Stimulated activated naive CD8-positive, alpha-beta T cell treated with anti-CD3 and anti-CD28 coated beads, Interleukin-15, Interleukin-2, amounts not matched to agents 100 ng/mL and 50 ng/mL, for 24 hours (primary cell): Measurements from ENCODE around the gene SLC9A7.
"Not testable (repeated sequence)": the region's sequence is repeated elsewhere in the genome, so short reads cannot be mapped to it uniquely, and the experiment has no call there.

Source experiments
- H3K27ac Mint-ChIP-seq: one replicate; pipeline ENCODE4 v1.8.0; 2021; ENCODE audit warnings: mild to moderate bottlenecking, mixed read lengths
- H3K27me3 Mint-ChIP-seq: one replicate; pipeline ENCODE4 v1.8.0; 2021; ENCODE audit warnings: mixed read lengths
- H3K36me3 Mint-ChIP-seq: one replicate; pipeline ENCODE4 v1.8.0; 2021; ENCODE audit warnings: low read depth, mixed read lengths
- H3K4me1 Mint-ChIP-seq: one replicate; pipeline ENCODE4 v1.8.0; 2021; ENCODE audit warnings: low read depth, mixed read lengths
- H3K4me3 Mint-ChIP-seq: one replicate; pipeline ENCODE4 v1.8.0; 2021; ENCODE audit warnings: mild to moderate bottlenecking, mixed read lengths
- H3K9me3 Mint-ChIP-seq: one replicate; pipeline ENCODE4 v1.8.0; 2021; ENCODE audit warnings: mixed read lengths

Gene SLC9A7

DNA sequence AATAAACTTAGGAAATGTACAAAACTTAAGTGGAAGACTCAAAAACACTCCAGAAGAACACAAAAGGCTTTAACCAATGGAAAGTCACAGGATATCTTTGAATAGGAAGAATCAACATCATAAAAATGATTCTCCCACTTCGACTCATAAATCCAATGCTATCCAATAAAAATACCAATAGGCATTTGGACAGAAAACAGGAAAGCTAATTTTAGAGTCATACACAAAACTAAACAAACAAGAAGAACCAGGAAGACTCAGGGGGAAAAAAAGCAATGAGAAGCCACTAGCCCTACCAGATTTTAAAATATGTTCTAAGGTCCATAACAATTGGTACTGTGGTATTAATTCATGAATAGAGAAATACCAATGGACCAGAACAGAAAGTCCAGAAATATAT lies 28.2 kb downstream of the SLC9A7 start:
- peaks cover 2% of the 10 kb centered on the region for H3K9me3 Mint-ChIP-seq
- H3K4me1 Mint-ChIP-seq = peaks cover 24% of the 10 kb centered on the region
- H3K27ac Mint-ChIP-seq = no peak overlapping the region
- H3K27me3 Mint-ChIP-seq = no peaks in the 10 kb centered on the region
- H3K36me3 Mint-ChIP-seq = no peaks in the 10 kb centered on the region
- H3K4me3 Mint-ChIP-seq = no peak overlapping the region

DNA sequence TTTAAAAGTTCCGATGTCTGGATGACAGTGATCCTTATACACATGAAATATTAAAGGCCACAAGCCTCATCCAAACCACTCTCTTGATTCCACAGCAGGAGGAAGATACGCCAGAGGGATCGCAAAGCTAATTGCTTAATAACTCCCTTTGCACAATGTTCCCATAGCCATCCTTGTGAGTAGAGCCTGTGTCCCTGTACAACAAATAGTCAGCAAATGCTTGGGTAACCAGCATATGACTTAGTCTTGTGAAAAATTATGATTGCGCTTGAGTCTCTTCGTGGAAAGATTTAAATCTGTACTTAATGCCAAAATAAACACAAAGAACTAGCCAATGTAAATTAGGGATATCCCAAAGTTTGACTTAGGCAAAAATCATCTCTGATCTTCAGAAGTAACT lies 31.5 kb downstream of the SLC9A7 start:
- Mint-ChIP-seq H3K27ac (no peak overlapping the region), H3K36me3 (peaks cover 6% of the 10 kb centered on the region), H3K27me3 (no peaks in the 10 kb centered on the region), H3K4me1 (peaks cover 21% of the 10 kb centered on the region), H3K4me3 (no peak overlapping the region), H3K9me3 (no peaks in the 10 kb centered on the region)

DNA sequence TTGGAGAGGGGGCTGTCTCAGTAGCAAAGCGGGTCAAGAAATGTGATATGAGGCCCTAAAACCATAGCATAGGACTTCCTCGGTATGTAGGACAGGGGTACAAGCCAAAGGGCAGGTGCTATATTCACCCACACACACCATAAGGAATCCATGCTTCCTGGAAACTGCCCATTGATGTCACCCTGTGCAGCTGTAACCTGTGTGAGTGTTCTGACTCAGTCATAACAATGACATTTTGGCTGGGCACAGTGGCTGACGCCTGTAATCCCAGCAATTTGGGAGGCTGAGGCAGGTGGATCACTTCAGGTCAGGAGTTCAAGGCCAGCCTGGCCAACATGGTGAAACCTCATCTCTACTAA lies 35.4 kb downstream of the SLC9A7 start:
- not testable (repeated sequence) for H3K27me3 Mint-ChIP-seq, H3K9me3 Mint-ChIP-seq, H3K36me3 Mint-ChIP-seq, H3K4me3 Mint-ChIP-seq
- Mint-ChIP-seq H3K27ac (peak overlapping the region; percentile 40), H3K4me1 (peaks cover 42% of the 10 kb centered on the region)

DNA sequence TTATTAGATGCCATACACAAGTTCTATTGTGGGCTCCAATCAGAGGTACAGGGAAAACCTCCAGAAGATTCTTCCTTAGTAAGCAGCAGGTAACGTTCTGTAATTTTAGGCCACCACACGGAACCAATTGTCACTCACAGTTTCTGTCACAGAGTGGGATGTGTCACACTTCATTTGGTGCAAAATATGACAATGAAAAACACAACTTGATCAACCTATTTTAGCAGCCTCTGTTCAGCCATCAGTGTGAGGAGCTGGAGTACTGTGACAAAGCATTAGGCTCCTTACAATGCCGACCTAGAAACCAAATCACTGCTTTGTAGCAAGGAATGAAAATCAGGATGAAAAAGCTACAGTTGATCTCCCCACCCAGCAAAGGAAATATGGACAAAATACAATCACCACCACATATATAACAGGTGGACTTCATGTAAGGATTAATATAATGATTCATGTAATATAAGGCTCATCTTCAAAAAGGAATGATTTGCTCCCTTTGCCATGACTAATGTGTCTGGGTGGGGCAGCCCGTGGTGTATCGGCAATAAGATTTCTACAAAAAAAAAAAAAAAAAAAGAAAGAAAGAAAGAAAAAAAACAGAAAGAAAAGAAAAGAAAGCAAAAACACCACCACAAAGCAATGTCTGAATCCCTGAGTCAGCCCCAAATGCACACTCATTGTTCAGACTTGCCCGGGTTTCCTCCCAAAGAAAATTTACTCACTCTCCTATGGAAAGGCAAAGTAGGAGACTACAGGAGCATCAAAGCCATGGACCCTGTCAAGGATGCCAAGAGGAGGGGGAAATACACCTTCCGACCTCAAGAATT lies 36.0 kb downstream of the SLC9A7 start:
- H3K4me1 Mint-ChIP-seq = peaks cover 43% of the 10 kb centered on the region
- no peaks in the 10 kb centered on the region for H3K27me3 Mint-ChIP-seq
- peaks cover 6% of the 10 kb centered on the region for H3K36me3 Mint-ChIP-seq
- no peak overlapping the region for H3K4me3 Mint-ChIP-seq
- peak overlapping the region; percentile 40 for H3K27ac Mint-ChIP-seq
- no peaks in the 10 kb centered on the region for H3K9me3 Mint-ChIP-seq

DNA sequence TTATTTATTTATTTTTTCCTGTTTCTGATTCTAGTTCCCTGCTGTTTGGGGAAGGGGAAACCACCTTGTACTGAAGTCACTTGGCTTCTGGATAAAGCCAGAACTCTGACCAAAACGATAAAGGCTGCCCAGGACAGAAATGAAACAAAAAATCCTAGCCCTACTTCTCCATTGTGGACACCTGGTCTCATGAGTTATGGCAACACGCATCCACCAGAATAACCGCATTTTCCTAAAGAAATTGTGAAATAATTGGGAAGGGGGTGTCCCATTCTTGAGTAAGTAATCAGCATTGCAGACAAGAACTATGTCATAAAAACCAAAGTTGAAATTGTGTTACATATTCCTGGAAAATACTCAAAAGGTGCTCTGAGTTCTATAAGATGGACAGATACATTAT lies 42.1 kb downstream of the SLC9A7 start:
- H3K4me1 Mint-ChIP-seq = peaks cover 72% of the 10 kb centered on the region
- no peaks in the 10 kb centered on the region for H3K9me3 Mint-ChIP-seq
- peaks cover 2% of the 10 kb centered on the region for H3K36me3 Mint-ChIP-seq
- no peak overlapping the region for H3K27ac Mint-ChIP-seq
- H3K4me3 Mint-ChIP-seq = no peak overlapping the region
- H3K27me3 Mint-ChIP-seq = no peaks in the 10 kb centered on the region

DNA sequence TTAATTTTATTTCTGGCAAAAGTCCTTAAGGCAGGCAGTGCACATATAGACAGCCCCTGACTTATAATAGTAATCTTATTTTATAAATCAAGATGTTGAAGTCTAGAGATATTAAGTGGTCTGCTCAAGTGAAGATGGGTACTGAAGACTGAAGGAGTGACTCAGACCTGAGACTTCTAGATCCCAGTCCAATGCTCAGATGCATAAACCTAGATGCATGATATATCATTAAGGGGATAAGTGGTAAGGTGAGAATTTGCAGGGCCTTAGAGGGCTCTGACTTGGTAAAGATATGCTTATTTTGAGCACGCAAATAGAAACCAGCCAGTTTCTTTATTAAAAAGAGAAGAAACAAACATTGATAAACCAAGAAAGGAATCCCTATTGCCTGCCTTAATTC lies 42.9 kb downstream of the SLC9A7 start:
- peaks cover 76% of the 10 kb centered on the region for H3K4me1 Mint-ChIP-seq
- H3K4me3 Mint-ChIP-seq = no peak overlapping the region
- H3K36me3 Mint-ChIP-seq = peaks cover 5% of the 10 kb centered on the region
- peak overlapping the region; percentile 65 for H3K27ac Mint-ChIP-seq
- no peaks in the 10 kb centered on the region for H3K27me3 Mint-ChIP-seq
- no peaks in the 10 kb centered on the region for H3K9me3 Mint-ChIP-seq

DNA sequence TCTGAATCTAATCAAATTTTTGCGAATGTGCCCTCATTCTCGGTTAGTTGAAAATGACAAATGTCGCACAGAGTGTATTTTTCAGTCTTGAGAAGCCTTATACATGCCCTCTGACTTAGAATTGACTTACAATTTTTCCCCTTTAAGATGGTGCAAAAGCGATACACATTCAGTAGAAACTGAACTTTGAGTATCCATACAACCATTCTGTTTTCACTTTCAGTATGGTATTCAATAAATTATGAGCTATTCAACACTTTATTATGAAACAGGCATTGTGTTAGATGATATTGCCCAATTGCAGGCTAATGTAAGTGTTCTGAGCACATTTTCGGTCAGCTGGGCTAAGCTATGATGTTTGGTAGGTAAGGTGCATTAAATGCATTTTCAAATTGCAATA lies 43.4 kb downstream of the SLC9A7 start:
- peaks cover 5% of the 10 kb centered on the region for H3K36me3 Mint-ChIP-seq
- H3K4me1 Mint-ChIP-seq = peaks cover 77% of the 10 kb centered on the region
- no peak overlapping the region for H3K4me3 Mint-ChIP-seq
- no peaks in the 10 kb centered on the region for H3K27me3 Mint-ChIP-seq
- H3K9me3 Mint-ChIP-seq = no peaks in the 10 kb centered on the region
- no peak overlapping the region for H3K27ac Mint-ChIP-seq

DNA sequence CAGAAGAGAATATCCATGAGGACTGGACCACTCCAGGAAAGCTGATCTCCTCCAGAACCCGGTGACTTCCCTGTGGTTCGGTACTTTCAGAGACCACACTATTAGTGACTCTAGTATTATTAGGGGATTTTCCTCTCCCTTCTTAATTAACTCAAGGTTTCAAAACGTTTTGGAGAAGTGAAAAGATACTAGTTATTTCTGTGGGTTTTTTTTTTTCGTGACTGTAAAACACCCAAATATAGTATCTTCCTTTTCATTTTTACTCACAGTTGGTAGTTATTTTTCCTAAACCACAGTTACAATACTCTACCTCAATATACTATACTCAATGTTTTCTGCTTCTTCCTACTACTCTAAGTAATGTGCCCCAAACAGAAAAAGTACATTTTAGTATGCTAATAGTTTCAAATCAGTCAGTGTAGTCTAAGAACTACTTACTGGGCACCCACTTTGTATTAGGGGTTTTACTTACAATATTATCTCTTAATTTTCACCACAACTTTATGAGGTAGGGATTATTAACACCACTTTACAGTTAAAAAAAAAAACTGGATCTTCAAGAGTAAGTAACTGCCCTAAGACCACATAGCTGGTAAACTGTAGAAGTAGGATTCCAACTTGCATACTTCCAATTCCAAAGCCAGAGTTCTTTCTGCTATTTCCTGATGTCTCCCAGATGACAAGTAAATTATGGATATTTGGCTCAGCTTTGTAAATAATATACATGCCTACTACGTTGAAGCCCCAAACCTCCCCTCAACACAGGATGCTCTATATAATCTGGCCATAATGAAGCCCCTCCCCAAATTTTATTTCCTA lies 45.0 kb downstream of the SLC9A7 start:
- H3K4me3 Mint-ChIP-seq = peak overlapping the region; percentile 14
- peaks cover 80% of the 10 kb centered on the region for H3K4me1 Mint-ChIP-seq
- H3K36me3 Mint-ChIP-seq = peaks cover 5% of the 10 kb centered on the region

DNA sequence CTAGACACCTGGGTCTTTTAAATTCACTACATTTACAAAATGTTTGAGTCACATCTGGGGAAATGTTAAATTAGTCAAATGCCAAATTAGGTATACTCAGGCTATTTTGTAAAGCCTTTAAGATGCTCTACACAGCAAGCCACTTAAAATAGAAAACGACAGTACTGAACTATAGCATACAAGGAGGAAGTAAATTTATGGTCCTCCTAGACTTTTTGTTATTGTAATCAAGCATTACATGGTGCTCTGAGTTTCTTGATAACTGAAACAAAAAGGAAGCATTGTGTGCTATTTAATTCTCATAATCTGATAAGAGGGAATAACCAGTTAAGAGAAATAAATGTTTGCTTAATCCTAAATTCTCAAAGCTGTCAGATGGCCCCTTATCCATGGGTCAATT lies 46.2 kb downstream of the SLC9A7 start:
- Mint-ChIP-seq H3K4me3 (no peak overlapping the region), H3K4me1 (peaks cover 83% of the 10 kb centered on the region), H3K27me3 (no peaks in the 10 kb centered on the region), H3K36me3 (peaks cover 8% of the 10 kb centered on the region), H3K27ac (no peak overlapping the region), H3K9me3 (peaks cover 3% of the 10 kb centered on the region)

More for the DNA sequence above, 45.0 kb downstream of the SLC9A7 start:
- Mint-ChIP-seq H3K9me3 (no peaks in the 10 kb centered on the region), H3K27me3 (no peaks in the 10 kb centered on the region), H3K27ac (peak overlapping the region; percentile 58)

DNA sequence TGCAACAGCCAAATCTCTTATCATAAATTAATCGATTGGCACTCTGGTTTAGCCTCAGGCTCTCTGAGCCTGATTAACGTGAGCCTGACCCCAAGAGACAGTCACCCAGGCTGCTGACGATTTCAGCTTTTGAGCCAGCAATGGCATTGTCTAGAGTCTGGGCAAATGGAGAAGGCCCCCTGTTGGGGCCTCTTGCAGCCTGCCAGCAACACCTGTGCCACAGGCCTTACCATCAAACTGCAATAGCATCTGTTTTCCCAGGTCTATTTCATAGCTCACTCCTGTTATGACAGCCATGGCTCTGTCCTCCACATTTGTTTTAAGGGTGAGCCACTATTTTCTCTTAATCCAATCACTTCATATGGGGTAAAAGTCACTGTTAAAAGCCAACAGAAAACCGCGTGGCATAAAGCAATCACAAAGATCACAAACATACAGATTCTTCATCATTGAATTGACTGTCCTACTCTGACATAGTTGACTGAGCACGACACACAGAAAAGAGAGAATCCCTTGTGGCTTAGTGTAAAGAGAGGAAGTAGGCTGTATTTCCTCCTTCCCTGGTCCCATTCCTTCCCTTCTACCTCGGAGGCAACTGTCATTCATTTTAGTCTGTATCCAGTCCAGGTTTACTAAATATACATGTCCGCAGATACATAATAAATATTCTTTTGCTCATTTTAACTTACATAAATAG lies 47.8 kb downstream of the SLC9A7 start:
- peak overlapping the region; percentile 17 for H3K4me3 Mint-ChIP-seq
- peak overlapping the region; percentile 73 for H3K27ac Mint-ChIP-seq
- peaks cover 3% of the 10 kb centered on the region for H3K9me3 Mint-ChIP-seq
- H3K36me3 Mint-ChIP-seq = peaks cover 8% of the 10 kb centered on the region
- H3K4me1 Mint-ChIP-seq = peaks cover 77% of the 10 kb centered on the region
- H3K27me3 Mint-ChIP-seq = no peaks in the 10 kb centered on the region

DNA sequence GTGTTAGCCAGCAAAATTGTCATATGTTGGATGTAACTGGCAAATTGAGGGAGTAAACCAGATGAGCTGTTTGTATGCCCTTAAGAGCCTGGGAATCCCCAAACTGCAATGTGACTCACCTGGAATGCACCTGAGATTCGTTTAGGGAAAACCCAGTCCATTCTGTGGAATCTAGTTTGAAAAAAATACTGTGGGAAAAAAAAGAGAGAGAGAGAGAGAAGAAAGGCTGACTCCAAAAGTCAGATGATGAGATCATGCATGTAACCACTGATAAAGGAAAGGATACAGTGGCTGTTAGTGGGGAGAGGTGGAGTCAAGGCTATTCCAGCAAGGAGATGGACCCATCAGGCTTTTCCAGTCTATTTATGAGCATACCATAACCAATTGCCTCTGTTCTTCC lies 48.5 kb downstream of the SLC9A7 start:
- Mint-ChIP-seq H3K36me3 (peaks cover 12% of the 10 kb centered on the region), H3K27ac (peak overlapping the region; percentile 73), H3K4me1 (peaks cover 78% of the 10 kb centered on the region), H3K9me3 (peaks cover 3% of the 10 kb centered on the region), H3K4me3 (peak overlapping the region; percentile 17), H3K27me3 (no peaks in the 10 kb centered on the region)

DNA sequence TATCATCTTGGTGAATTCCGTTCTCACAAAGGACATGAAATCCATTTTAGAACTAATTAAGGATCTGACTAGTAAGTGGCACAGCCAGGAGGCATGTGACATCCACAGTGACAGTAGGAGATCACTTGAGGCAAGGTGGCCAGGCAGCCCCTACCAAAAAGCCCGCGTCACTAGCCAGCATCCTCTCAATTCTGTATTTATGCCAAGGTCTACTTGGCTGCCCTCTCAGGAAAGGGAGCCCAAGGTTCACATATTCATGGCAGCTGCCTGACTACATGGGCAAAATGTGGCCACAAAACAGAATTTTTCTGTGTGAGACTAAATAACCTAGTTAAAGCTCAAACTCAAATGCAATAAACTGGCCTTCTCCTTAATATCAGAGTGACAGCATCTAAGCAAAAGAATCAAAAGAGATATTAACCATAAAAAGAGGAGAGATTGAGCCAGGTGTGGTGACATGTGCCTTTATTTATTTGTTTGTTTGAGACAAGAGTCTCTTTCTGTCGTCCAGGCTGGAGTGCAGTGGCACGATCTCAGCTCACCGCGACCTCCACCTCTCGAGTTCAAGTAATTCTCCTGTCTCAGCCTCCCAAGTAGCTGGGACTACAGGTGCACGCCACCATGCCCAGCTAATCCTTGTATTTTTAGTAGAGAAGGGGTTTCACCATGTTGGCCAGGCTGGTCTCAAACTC lies 51.5 kb downstream of the SLC9A7 start:
- no peaks in the 10 kb centered on the region for H3K27me3 Mint-ChIP-seq
- H3K4me3 Mint-ChIP-seq = no peak overlapping the region
- no peak overlapping the region for H3K27ac Mint-ChIP-seq
- peaks cover 3% of the 10 kb centered on the region for H3K9me3 Mint-ChIP-seq
- H3K36me3 Mint-ChIP-seq = peaks cover 15% of the 10 kb centered on the region
- peaks cover 83% of the 10 kb centered on the region for H3K4me1 Mint-ChIP-seq

DNA sequence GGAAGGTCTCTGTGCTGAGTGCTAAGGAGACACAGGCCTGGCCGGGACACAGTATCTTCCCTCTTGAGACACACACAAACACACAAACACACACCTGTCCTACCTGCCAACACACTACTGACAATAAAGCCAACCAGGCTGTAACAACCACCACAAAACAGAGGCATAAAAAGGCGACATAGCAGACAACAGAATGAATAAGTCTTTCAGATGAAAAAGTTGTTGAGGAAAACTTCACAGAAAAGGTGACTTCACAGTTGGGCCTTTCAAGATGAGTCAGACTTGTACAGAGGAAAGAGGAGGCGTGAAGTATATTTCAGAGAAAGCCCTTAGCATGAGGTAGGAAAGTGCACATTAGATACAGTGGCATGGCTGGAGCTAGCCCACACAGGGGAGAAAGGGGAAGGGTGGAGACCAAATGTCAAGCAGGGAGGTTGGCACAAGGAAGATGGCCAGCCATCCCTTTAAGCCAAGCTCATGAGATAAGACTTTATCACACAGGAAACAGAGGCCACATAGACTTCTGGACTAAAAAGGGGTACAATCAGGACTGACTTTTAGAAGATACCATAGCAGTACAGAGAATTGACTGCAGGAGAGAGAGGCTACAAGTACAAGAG lies 54.0 kb downstream of the SLC9A7 start:
- H3K4me1 Mint-ChIP-seq = peaks cover 64% of the 10 kb centered on the region
- peak overlapping the region; percentile 71 for H3K4me3 Mint-ChIP-seq
- H3K27me3 Mint-ChIP-seq = no peaks in the 10 kb centered on the region
- H3K36me3 Mint-ChIP-seq = peaks cover 10% of the 10 kb centered on the region
- H3K27ac Mint-ChIP-seq = peak overlapping the region; percentile 99
- H3K9me3 Mint-ChIP-seq = peaks cover 3% of the 10 kb centered on the region

DNA sequence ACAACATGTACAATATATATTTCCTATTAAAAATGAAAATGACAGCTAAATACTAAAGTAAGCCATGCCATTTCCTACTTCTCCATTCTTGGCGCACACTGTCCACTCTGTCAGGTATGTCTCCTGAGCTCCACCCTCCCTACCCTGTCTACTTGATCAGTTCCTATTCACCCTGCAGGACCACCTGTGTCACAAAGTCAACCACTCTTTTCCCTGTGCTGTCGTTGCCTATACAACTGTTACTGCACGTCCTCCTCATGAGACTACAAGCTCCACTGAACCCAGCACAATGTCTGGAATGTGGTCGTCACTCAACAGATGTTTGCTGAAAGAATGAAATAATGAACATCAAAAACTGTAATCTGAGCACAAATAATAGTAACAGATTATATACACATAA lies 54.9 kb downstream of the SLC9A7 start:
- H3K4me3 Mint-ChIP-seq = peak overlapping the region; percentile 30
- peak overlapping the region; percentile 99 for H3K27ac Mint-ChIP-seq
- H3K36me3 Mint-ChIP-seq = peaks cover 10% of the 10 kb centered on the region
- H3K9me3 Mint-ChIP-seq = peaks cover 3% of the 10 kb centered on the region
- no peaks in the 10 kb centered on the region for H3K27me3 Mint-ChIP-seq
- H3K4me1 Mint-ChIP-seq = peaks cover 61% of the 10 kb centered on the region
